Progenitor cell of endocrine pancreas (in vitro differentiated cells): ENCODE results near the gene LEO1. TPM values are rescaled to one million over a fixed set of nuclear protein-coding genes. Genes with fewer than 3 reads are reported as not detected.

ENCODE experiments used
- DNase-seq: peaks from one replicate; pipeline ENCODE4 v3.0.0; 2021; ENCODE audit warnings: low spot score; ENCODE audit not compliant: unreplicated experiment
- H3K27ac Mint-ChIP-seq: 2 replicates; pipeline ENCODE4 v1.8.0; 2021; ENCODE audit warnings: mild to moderate bottlenecking, moderate library complexity, mixed read lengths
- H3K27me3 Mint-ChIP-seq: 2 replicates; pipeline ENCODE4 v1.8.0; 2021; ENCODE audit warnings: mixed read lengths
- H3K36me3 Mint-ChIP-seq: 2 replicates; pipeline ENCODE4 v1.8.0; 2022; ENCODE audit warnings: mixed read lengths; ENCODE audit not compliant: insufficient read depth
- H3K4me1 Mint-ChIP-seq: 2 replicates; pipeline ENCODE4 v1.8.0; 2021; ENCODE audit warnings: low read depth, mixed read lengths
- H3K4me3 Mint-ChIP-seq: 2 replicates; pipeline ENCODE4 v1.8.0; 2021; ENCODE audit warnings: low read depth, mild to moderate bottlenecking, moderate library complexity, mixed read lengths
- H3K9me3 Mint-ChIP-seq: 2 replicates; pipeline ENCODE4 v1.8.0; 2021; ENCODE audit warnings: low read depth, mixed read lengths
- CTCF ChIP-seq: fragments of 200-600 bp; sonication (generic); IDR thresholded peaks from one replicate; pipeline ENCODE4 v1.5.0; 2021; ENCODE audit warnings: antibody characterized with exemption, mild to moderate bottlenecking; ENCODE audit not compliant: unreplicated experiment
- long read RNA-seq: library from polyadenylated mRNA; unstranded; transcript quantifications from one replicate; pipeline ENCODE4 v2.0.0, GENCODE V29; 2020
- total RNA-seq: library from RNA; stranded (reverse); gene quantifications from 2 replicates; pipeline ENCODE4 v1.2.1, GENCODE V29; 2021

LEO1 gene
- total RNA-seq = 24.7 and 25.7 TPM in 2 replicates
- long read RNA-seq, transcript LEO1-201 (12 exons, 2,193 nt) = major isoform, 90 of 196 reads
- long read RNA-seq, partial matches to known transcripts = 93 of 196 reads
- long read RNA-seq, other reads (novel, unspliced or antisense) = 12 of 196 reads

- Mint-ChIP-seq H3K27ac (peak within 1 kb of the TSS; percentile 98), H3K27me3 (no peaks in the 10 kb centered on the region), H3K4me3 (peak within 1 kb of the TSS; percentile 94), H3K4me1 (peaks cover 15% of the 10 kb centered on the region), H3K9me3 (peaks cover 5% of the 10 kb centered on the region), H3K36me3 (peaks cover 7% of the 10 kb centered on the region)
- peak; percentile 82 for DNase-seq
- peak; percentile 48 for TF ChIP-seq CTCF
These were observed at the start of gene LEO1 for GRCh38 chr15:51971375-51972133. Gene LEO1, minus strand, starts transcription at chr15:51971778. Its CDS starts 33 bp downstream, at chr15:51971745.

GRCh38 chr15:52021128-52021671 lies 49.6 kb upstream of the LEO1 start:
- peak overlapping the region; percentile 87 for H3K4me3 Mint-ChIP-seq
- H3K27me3 Mint-ChIP-seq = no peaks in the 10 kb centered on the region
- H3K27ac Mint-ChIP-seq = peak overlapping the region; percentile 97
- H3K9me3 Mint-ChIP-seq = no peaks in the 10 kb centered on the region
- no peak for DNase-seq
- peak; percentile 29 for TF ChIP-seq CTCF
- peaks cover 21% of the 10 kb centered on the region for H3K4me1 Mint-ChIP-seq
- peaks cover 2% of the 10 kb centered on the region for H3K36me3 Mint-ChIP-seq

GRCh38 chr15:52020221-52021085 lies 48.9 kb upstream of the LEO1 start:
- Mint-ChIP-seq H3K4me3 (peak overlapping the region; percentile 87), H3K4me1 (peaks cover 21% of the 10 kb centered on the region), H3K27me3 (no peaks in the 10 kb centered on the region), H3K36me3 (no peaks in the 10 kb centered on the region), H3K9me3 (no peaks in the 10 kb centered on the region), H3K27ac (peak overlapping the region; percentile 97)
- TF ChIP-seq CTCF = no peak
- DNase-seq = no peak

GRCh38 chr15:52019394-52020220 lies 48.0 kb upstream of the LEO1 start:
- H3K9me3 Mint-ChIP-seq = no peaks in the 10 kb centered on the region
- H3K27me3 Mint-ChIP-seq = no peaks in the 10 kb centered on the region
- peak; percentile 58 for DNase-seq
- TF ChIP-seq CTCF = no peak
- peaks cover 21% of the 10 kb centered on the region for H3K4me1 Mint-ChIP-seq
- H3K27ac Mint-ChIP-seq = peak overlapping the region; percentile 100
- H3K36me3 Mint-ChIP-seq = no peaks in the 10 kb centered on the region
- H3K4me3 Mint-ChIP-seq = peak overlapping the region; percentile 96
